Mesothelial cell of epicardium (in vitro differentiated cells): ENCODE data around the gene PALM3. TPM values are rescaled to one million over a fixed set of nuclear protein-coding genes. Genes with fewer than 3 reads are reported as not detected.

ENCODE experiments used
- DNase-seq, 2 experiments: peaks; one replicate each; pipeline ENCODE4 v3.0.0; 2021; ENCODE audit warnings: low spot score in 2 of 2; ENCODE audit not compliant: unreplicated experiment in 2 of 2
- H3K27ac Mint-ChIP-seq: 2 replicates; pipeline ENCODE4 v1.8.0; 2021; ENCODE audit warnings: mixed read lengths
- H3K27me3 Mint-ChIP-seq: 2 replicates; pipeline ENCODE4 v1.8.0; 2021; ENCODE audit warnings: low read depth, mixed read lengths
- H3K36me3 Mint-ChIP-seq: 2 replicates; pipeline ENCODE4 v1.8.0; 2021; ENCODE audit warnings: mixed read lengths
- H3K4me1 Mint-ChIP-seq: 2 replicates; pipeline ENCODE4 v1.8.0; 2021; ENCODE audit warnings: mixed read lengths
- H3K4me3 Mint-ChIP-seq: 2 replicates; pipeline ENCODE4 v1.8.0; 2021; ENCODE audit warnings: mild to moderate bottlenecking, moderate library complexity, mixed read lengths
- H3K9me3 Mint-ChIP-seq: 2 replicates; pipeline ENCODE4 v1.8.0; 2021; ENCODE audit warnings: mixed read lengths
- CTCF ChIP-seq: fragments of 200-600 bp; sonication (generic); IDR thresholded peaks from one replicate; pipeline ENCODE4 v1.5.0; 2021; ENCODE audit warnings: antibody characterized with exemption; ENCODE audit not compliant: unreplicated experiment
- total RNA-seq: library from RNA; stranded (reverse); gene quantifications from 3 replicates; pipeline ENCODE4 v1.2.1, GENCODE V29; 2021

Gene PALM3
- total RNA-seq, 1 donor from 2014 or later: 2.4 TPM

- Mint-ChIP-seq H3K4me1 (peaks cover 10% of the 10 kb centered on the region), H3K4me3 (no peak overlapping the region), H3K36me3 (no peaks in the 10 kb centered on the region), H3K9me3 (no peaks in the 10 kb centered on the region), H3K27me3 (peaks cover 48% of the 10 kb centered on the region), H3K27ac (no peak overlapping the region)
- peak; percentile 27 for TF ChIP-seq CTCF
- no peak for DNase-seq
Measured at GRCh38 chr19:14059093-14059480, 2.8 kb downstream of the PALM3 start.

DNA sequence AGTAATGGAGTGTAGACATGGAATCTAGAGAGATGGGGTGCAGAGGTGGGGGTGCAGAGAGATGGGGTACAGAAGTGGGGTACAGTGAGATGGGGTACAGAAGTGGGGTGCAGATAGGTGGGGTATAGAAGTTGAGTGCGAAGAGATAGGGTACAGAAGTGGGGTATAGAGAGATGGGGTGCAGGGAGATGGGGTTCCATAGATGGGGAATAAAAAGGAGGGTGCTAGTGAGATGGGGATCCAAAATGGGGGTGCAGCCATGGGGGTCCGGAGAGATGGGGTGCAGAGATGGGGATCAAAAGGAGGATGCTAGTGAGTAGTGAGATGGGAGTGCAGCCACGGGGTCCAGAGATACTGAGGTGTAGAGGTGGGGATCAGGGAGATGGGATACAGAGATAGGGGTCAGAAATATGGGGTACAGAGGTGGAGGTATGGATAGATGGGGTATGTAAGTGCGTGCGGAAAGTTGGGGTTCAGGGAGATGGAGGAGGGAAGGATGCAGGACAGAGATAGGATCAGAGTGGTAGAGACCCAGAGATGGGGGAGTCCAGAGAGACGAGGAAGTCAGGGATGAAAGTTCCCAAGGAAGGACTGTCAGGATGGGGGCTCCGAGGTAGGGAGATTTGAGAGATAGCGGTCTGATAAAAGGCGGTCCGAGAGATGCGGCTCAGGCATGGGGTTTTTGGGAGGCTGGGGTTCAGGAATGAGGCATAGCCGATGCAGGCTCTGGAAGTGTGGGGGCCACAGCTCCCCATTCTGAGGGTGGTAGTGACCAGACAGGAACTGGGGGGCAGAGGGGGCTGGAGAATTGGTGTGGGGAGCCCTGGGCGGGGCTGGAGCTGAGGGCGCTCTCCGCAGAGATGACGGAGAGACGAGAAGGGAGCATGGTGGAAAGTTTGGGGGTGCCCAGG lies 3.4 kb downstream of the PALM3 start:
- no peaks in the 10 kb centered on the region for H3K9me3 Mint-ChIP-seq
- DNase-seq: no peak
- no peak for TF ChIP-seq CTCF
- peaks cover 10% of the 10 kb centered on the region for H3K4me1 Mint-ChIP-seq
- peak overlapping the region; percentile 11 for H3K4me3 Mint-ChIP-seq
- H3K27ac Mint-ChIP-seq: no peak overlapping the region
- no peaks in the 10 kb centered on the region for H3K36me3 Mint-ChIP-seq
- peaks cover 51% of the 10 kb centered on the region for H3K27me3 Mint-ChIP-seq

- no peak for DNase-seq
- H3K27me3 Mint-ChIP-seq: peaks cover 51% of the 10 kb centered on the region
- peaks cover 5% of the 10 kb centered on the region for H3K36me3 Mint-ChIP-seq
- peak overlapping the region; percentile 42 for H3K4me3 Mint-ChIP-seq
- H3K27ac Mint-ChIP-seq: no peak overlapping the region
- no peak for TF ChIP-seq CTCF
- peaks cover 8% of the 10 kb centered on the region for H3K4me1 Mint-ChIP-seq
- H3K9me3 Mint-ChIP-seq: no peaks in the 10 kb centered on the region
Measured at GRCh38 chr19:14056741-14057356, 5.0 kb downstream of the PALM3 start.

GRCh38 chr19:14056069-14056666 lies 5.7 kb downstream of the PALM3 start:
- peaks cover 49% of the 10 kb centered on the region for H3K27me3 Mint-ChIP-seq

GRCh38 chr19:14055396-14055795 lies 6.5 kb downstream of the PALM3 start:
- peaks cover 49% of the 10 kb centered on the region for H3K27me3 Mint-ChIP-seq

More at GRCh38 chr19:14056069-14056666, 5.7 kb downstream of the PALM3 start:
- Mint-ChIP-seq H3K27ac (no peak overlapping the region), H3K9me3 (no peaks in the 10 kb centered on the region), H3K4me3 (peak overlapping the region; percentile 42), H3K4me1 (peaks cover 3% of the 10 kb centered on the region), H3K36me3 (peaks cover 5% of the 10 kb centered on the region)
- DNase-seq: no peak
- no peak for TF ChIP-seq CTCF

More at GRCh38 chr19:14055396-14055795, 6.5 kb downstream of the PALM3 start:
- Mint-ChIP-seq H3K4me3 (no peak overlapping the region), H3K36me3 (peaks cover 6% of the 10 kb centered on the region), H3K27ac (no peak overlapping the region), H3K9me3 (no peaks in the 10 kb centered on the region), H3K4me1 (peaks cover 3% of the 10 kb centered on the region)
- TF ChIP-seq CTCF: no peak
- no peak for DNase-seq
